HG03457 (cell line): ENCODE results near the gene NOTCH3.

Experiments
- ATAC-seq: cut with Tn5 transposase; IDR thresholded peaks from one replicate; pipeline ENCODE4 v1.9.1; 2021; ENCODE audit warnings: moderate number of reproducible peaks; ENCODE audit not compliant: unreplicated experiment

NOTCH3 gene

DNA sequence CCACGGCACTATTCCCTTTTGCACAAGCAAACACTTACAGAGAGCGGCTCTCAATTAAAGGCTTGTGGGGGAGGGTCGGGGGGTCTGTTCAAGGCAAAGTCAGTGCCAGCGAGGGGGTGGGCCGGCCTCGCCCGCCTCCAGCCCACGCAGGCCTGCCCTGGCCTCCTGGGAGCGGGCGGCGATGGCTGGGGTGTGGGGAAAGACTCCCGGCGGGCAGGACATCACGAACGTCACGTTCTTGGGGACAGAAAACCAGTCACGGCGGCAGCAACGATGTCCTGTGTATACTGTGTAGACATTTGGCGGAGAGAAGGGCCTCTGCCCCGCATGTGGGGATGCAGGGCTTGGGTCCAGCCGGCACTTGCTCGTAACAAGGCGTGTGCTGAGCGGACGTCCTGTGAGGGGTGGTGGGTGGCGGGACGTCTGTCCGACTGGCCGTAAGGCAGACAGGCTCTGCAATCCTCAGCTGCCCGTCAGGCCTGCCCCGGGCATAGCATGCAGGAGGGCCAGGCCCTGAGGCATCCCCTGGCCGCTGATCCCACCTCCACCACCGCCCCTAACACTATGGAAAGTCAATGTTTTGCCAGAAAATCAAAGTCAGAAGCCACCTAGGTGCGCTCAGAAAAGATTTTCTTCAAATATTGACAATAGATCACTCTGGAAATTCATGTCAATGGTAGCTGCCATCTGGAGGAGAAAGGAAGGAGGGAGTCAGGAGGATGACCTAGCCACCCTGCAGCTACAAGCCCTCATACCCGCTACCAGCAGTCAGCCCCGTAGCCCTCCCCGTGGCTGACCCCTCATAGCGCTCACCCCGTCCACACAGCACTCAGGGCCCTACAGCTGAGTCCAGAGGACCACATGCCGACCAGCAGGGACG is 37.2 kb upstream of the NOTCH3 start:
- no peak for ATAC-seq

DNA sequence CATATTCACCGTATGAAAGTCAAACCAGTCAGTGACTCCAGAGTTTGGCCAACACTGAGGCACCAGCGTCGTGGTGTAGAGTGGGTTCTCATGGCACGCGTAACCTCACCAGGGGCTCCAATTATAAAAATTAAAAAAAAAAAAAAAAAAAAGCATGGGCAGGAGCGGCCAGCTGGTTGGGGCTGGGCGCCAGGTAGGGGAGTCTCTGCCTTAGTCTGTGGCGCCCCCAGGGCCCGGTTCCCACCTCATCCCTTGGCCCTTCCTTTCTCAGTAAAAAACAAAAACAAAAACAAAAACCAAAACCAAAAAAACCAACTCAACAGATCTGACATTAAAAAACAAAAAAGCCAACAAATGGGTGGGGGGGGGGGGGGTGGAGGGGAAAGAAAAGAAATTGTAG is 36.1 kb upstream of the NOTCH3 start:
- ATAC-seq = no peak

DNA sequence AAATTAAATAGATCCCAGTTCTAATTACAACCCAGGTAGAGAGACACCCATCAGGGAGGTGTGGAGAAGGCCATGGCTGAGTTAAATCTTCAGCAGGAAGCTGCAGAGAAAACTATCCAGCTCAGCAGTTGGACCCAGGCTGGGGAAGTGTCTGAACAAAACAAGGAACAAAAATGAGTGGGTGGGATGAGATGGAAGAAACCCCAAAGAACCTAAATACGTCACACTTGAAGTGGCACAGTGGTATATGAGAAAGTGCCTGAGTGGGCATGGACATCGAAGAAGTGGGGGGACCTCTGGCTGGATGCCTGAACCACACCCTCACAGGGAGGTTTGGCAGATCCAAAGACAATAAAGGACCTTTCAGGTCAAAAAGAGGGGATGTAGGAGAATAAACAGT is 35.0 kb upstream of the NOTCH3 start:
- no peak for ATAC-seq

DNA sequence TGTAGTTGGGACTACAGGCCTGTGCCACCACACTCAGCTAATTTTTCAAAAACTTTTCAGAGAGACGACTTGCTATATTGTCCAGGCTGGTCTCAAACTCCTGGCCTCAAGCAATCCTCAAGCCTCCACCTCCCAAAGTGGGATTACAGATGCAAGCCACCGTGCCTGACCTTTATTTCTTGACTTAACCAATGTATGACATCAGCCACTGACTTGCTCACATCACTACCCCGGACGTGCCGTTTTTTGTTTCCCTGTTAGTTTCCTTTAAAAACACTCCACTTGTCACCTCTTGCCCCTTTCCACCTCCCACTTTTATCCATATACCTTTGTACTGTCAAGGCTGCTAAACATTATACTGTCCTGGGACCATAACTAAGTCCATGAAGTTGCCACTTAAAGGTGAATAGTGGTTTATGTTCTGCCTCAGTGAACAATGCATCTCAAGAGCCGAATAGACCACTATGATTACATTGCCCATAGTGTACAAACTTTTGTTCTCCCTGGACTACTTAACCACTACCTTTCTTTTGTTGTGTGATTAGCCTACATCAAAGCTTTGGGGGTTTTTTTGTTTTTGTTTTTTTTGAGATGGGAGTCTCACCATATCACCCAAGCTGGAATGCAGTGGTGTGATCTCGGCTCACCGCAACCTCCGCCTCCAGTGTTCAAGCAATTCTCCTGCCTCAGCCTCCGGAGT is 33.8 kb upstream of the NOTCH3 start:
- ATAC-seq = no peak

DNA sequence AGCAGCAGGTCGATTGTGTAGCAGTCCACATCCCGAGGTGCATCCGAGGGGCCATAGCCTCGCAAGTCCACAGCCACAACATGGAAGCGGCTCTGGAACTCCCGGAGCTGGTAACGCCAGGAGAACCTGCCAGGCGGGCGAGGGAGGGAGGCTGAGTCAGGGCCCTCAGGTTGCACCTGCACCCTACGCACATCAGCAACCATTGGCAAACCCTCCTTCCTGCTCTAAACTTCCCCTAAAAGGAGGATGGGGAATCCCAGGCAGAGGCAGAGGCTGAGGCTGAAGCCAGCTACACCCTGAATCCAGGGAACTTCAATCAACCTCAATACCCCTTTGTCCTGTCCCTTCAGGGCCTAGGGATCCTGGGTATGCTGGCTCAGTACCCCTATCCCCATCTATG is 30.5 kb upstream of the NOTCH3 start:
- no peak for ATAC-seq

DNA sequence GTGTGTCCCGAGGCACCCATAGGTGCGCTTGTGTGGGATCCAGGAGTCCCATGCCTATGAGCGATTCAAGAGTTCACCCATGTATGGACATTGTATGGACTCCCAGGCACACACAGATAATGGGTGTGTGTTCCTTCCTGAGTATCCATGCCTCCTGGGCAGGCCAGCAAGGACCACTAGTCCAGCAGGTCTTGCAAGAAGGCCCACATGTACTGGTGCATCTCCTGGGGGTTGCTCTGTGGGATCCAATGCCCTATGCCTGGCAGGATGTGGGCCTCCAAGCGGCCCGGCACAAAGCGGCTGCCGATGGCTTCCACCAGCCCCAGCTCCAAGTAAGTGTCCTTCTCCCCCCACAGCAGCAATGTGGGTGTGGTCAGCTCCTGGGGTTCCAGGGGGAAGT is 26.5 kb upstream of the NOTCH3 start:
- ATAC-seq = no peak

DNA sequence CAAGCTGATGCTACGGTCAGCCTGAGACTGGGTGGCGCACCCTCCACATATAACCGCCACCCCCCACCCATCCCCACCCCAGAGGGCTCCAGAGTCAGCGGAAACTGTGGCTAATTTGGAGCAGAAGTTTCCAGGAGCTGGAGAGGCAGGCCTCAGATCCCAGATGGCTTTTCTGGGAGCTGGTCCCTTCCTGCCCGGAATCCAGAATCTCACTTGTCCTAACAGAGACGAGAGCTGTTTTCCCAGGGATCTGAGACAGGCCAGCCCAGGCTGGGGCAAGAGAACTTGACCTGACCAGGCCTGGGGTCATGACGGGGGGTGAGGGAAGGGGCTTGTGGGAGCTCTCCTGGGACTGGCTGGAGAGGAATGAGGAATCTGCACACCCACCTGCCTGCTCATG is 25.0 kb upstream of the NOTCH3 start:
- no peak for ATAC-seq

DNA sequence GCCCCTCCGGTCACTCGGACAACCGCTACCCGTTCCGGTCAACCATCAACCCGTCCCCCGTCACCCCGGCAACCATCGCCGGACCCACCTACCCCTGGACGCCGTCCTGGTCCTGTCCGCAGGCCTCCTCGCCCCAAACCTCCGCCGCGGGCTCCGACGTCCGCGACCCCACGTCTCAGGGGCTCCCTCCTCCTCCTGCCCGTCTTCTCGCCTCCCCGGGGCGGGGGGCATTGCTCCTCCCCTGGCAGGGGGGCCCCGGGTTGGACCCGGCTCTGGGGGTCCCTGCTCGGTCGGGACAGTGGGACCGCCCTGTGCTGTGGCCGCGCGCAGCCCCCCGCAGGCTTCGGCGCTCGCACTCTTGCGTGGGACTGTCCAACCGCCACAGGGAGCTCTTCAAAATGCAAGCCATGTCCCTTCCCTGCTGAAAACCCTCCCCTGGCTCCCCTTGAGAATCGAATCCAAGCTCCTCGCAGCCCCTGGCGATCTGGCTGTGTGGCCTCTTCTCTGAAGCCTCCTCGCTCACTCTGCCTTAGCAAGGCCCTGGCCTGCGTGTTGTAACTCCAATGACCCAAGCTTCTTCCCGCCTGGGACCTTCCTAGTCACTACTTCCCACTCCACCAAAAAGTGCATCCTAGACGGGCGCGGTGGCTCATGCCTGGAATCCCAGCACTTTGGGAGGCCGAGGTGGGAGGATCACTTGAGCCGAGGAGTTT is 23.0 kb upstream of the NOTCH3 start:
- no peak for ATAC-seq

DNA sequence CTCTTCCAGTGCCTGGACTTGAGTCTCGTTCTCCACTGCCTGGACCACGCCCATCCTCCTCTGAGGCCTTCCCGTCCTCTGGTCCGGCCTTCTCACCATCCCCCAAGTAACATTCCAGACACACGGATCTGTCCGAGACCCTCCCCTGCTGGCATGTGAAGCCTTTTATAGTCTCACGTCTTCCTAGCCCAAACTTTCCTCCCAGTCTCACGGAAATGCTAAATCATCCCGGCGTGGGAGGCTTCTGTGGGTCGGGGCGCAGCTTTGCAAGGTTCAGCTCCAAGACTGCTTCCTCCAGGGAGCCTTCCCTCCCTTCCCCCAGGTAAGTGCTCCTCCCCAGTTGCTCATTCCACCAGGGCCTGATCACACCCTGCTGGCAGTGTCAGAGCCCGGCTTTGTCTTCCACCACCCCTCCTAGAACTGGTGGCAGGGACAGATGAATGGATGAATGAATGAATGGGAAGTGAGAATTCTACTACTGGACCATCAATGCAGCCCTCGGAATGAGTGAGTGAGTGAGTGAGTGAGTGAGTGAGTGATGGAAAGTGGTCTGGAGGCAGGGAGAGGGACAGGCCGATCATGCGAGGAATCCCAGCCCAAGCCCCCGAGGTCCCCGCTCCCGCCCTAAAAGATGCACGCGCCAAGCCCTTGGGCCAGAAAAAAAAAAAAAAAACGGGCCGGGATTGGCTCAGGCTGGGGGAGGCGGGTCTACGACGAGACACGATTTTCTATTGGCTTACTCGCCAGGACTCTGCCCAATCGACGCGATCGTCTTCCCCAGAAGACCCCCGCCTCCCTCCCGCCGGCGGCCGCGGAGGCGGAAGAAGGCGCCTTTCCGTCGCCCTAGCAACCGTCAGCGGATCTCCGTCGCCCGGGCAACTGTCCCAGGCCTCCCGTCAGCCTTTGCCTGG is 22.2 kb upstream of the NOTCH3 start:
- no peak for ATAC-seq

DNA sequence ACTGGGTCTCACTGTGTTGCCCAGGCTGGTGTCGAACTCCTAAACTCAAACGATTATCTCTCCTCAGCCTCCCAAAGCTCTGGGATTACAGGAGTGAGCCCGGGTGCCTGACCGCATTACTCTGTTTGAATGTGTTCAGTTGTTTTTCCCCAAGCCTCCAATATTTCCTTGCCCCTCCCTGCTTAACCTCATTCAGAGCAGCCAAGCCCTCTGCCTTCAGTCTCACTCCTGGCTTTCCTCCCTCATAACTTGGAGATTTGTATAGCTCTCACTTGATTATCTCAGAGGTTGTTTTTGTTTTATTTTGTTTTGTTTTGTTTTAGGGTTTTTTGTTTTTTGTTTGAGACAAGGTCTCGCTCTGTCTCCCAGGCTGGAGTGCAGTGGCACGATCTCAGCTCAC is 20.0 kb upstream of the NOTCH3 start:
- ATAC-seq = no peak

DNA sequence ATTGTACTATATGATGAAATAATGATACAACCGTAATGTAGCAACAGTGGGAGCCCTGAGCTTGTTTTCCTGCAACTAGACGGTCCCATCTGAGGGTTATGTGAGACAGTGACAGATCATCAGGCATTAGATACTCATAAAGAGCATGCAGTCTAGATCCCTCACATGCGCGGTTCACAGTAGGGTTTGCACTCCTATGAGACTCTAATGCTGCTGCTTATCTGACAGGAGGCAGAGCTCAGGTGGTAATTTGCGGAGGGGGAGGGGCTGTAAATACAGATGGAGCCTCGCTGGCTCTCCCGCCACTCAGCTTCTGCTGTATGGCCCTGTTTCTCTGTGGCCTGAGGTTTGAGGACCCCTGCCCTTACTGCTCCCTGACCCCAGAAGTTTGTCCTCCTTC is 17.7 kb upstream of the NOTCH3 start:
- no peak for ATAC-seq

DNA sequence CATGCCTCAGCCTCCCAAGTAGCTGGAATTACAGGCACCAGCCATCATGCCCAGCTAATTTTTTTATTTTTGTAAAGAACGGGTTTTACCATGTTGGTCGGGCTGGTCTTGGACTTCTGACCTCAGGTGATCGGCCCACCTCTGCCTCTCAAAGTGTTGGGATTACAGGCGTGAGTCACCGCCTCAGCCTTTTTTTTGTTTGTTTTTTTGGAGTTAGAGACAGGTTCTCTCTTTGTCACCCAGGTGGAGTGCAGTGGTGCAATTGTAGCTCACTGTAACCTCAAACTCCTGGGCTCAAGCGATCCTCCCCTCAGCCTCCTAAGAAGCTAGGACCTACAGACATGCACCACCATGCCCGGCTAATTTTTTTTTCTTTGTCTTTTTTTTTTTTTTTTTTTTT is 15.6 kb upstream of the NOTCH3 start:
- no peak for ATAC-seq

DNA sequence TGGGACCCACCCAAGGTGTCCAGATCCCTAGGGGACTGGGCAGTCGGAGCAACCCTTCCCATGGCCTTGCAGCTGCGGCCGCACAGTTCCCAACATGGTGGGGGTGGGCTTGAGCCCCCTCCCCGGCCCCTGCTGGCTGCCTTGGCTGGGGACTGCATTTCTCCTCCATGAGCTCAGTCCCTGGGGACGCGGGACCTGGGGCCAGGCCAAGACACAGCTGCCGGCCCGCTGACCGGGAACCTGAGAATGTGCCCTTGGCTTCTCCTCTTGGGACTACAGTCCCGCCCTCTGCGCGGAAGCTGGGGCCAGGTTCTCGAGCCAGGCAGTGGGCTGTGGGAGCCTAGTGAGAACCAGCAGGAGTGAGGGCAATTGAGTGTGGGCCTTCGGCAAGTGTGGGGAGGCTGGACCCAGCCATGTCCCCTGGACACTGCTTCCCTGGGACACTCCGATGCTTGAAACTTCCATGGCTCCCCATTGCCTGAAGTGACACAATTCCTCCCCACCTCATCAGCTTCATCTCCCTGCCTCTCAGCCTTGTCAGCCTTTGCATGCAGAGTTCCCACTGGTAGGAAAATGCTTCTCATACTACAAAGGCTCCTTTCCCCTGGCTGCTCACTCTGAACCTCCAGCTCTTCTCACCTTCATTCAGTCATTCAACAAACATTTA is 13.1 kb upstream of the NOTCH3 start:
- ATAC-seq = no peak

DNA sequence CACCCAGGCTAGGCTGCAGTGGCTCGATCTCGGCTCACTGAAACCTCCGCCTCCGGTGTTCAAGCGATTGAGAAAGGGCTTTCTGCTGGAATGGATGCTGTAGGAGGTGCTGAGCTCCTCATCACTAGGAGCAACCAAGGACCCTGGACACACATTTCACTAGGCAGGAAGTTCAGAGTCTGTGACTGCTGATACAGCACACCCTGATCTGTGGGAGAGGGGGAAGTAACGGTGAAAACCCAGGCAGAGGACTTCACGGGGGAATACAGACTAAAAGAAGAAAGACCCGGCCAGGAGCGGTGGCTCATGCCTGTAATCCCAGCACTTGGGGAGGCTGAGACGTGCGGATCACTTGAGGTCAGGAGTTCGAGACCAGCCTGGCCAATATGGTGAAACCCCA is 11.9 kb upstream of the NOTCH3 start:
- no peak for ATAC-seq

DNA sequence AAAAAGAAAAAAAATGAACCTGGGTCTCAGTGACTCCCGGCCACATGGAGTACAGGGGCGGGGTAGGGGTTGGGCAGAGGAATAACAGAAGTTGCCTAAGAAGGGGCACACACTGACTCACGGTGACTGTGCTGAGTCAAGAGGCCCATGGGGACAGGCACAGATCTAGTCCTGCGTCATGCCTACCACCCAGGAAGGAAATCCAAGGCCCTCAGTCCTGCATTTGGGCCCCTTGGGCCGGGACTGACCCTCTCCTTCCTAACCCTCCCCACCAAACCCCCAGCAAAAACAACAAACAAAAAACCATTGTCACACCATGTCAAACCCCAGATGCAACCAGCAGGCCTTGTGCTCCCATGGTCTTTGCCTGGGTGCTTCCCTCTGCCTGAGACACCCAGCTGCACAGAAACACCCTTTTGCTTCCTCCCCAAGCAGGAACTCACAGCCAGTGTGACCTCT is 9.6 kb upstream of the NOTCH3 start:
- ATAC-seq = no peak

DNA sequence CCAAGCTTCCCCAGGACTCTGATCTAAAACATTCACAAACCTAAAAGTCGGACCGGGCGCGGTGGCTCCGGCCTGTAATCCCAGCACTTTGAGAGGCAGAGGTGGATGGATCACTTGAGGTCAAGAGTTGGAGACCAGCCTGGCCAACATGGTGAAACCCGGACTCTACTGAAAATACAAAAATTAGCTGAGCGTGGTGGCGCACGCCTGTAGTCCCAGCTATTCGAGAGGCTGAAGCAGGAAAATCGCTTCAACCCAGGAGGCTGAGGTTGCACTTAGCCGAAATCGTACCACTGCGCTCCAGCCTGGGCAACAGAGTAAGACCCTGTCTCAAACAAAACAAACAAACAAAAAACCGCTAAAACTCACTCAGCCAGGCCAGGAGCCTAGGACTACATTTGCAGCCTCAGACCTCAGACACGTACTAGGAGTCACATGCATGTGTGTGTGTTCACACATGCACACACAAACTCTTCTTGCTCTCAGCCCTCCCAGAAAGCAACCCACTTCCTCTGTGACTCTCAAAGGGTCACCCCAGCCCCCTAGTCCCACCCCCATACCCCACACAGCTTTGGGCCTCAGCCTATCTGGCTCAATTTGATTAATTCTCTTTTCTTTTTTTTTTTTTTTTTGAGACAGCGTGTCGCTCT is 704 bp upstream of the NOTCH3 start:
- ATAC-seq = no peak

DNA sequence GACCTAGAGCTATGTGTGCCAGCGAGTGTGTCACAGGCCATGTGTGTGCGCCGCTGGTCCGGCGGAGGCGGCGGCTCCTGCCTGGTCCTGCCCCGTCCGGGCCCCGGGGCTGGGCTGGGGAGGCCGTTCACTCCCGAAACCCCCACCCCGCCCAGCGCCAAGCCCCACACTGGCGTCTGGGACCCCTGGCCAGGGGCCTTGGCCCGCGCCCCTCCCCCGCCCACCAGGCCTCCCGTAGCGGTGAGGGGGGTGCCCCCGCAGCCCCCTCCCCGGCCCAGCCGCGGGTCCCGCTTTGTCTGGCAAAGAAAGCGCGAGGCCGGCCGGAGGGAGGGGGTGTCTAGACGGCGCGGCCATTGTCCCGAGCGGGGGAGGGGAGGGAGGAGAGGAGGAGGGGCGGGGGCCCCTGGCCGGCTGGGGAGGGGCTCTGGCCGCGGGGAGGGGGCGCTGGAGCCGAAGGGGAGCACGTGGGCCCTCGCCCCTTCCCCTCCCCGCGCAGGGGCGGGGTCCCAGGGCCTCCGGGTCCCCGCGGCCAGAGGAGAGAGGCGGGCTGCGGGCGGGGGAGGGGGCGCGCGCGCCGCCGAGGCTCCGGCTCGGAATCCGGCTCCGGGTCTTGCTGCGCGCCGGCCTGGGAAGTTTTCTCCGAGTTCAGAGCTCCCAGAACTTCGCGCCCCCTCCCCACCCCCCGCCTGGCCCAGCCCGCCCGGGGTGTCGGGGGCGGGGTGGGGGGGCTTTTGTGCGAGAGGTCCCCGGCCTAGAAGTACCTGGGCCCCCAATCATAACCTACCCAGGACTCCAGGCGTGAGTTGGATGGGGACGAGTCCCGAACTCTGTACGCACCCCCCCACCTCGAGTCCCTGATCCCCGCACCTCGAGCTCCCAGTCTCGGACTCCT is 888 bp downstream of the NOTCH3 start:
- ATAC-seq = no peak

DNA sequence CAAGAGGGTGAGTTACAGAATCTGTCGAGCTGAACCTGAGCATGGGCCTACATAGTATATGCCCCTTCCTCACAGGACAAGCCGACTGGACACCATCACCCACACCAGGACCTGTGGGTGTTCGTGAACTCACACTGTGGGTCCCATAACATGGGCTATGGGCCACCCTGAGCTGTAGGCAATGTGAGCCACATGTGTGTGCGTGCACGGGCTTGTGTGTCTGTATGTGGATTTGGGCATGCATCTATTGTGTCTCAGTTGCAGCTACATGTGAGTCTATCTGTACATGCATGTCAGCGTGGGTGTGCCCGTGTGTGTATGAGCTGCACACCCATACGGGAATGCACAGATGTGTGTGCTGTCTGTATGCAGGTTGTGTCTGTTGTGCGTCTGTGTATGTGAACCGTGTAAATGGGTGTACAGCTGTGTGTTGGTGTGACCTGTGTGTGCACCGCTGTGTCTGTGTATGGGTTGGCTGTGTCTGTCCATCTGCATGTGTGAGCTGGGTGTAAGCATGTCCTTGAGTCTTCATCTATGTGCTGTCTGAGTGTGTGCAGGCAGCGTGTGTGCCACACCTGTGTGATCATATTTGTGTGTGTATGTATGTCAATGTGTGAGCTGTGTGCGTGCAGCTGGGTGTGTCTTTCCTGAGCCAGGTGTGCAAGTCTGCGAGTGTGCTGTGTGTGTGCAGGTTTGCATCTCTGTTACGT is 1.7 kb downstream of the NOTCH3 start:
- no peak for ATAC-seq
